ENCODE data around the gene GOLGA2.

GOLGA2 gene

DNA sequence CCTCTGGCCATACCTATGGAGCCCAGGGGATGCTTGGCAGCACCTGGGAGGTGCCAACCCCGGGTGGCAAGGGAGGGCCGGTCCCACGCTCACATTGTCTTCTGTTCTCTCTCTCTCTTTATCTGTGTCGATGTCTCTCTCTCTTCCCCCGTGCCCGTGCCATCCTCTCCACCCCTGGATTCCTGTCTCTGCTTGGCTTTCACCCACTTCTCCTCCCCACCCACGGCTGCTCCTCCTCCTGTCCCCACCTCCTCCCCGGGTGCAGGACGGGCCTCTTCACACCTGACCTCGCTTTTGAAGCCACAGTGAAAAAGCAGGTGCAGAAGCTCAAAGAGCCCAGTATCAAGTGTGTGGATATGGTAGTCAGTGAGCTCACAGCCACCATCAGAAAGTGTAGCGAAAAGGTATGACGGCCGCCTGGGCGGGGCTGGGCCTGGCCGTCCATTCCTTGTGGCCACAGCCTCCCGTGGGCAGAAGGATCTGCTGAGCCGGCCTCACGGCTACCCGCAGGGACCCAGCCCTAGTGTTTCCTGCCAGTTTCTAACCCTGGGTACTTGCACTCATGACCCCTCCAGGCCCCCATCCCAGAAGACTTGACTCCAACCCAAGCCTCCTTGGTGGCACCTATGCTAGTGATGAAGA is 49.9 kb downstream of the GOLGA2 start:
- no peaks in the 10 kb centered on the region for H3K9me3 Mint-ChIP-seq
- H3K4me1 Mint-ChIP-seq (ENCODE audit: low read depth) = peaks cover 24% of the 10 kb centered on the region
- H3K27me3 Mint-ChIP-seq = peaks cover 2% of the 10 kb centered on the region
- no peak overlapping the region for H3K27ac Mint-ChIP-seq
- intact Hi-C loops (cut with micrococcal nuclease) = no loop called here
- H3K36me3 Mint-ChIP-seq (ENCODE audit: low read depth) = peaks cover 52% of the 10 kb centered on the region
- no peak overlapping the region for H3K4me3 Mint-ChIP-seq

GRCh38 chr9:128224877-128225276 is 50.9 kb downstream of the GOLGA2 start:
- H3K4me1 Mint-ChIP-seq (ENCODE audit: low read depth) = peaks cover 24% of the 10 kb centered on the region
- H3K27ac Mint-ChIP-seq = no peak overlapping the region
- peaks cover 62% of the 10 kb centered on the region for H3K36me3 Mint-ChIP-seq (ENCODE audit: low read depth)
- no peaks in the 10 kb centered on the region for H3K9me3 Mint-ChIP-seq
- intact Hi-C loops (cut with micrococcal nuclease) = no loop called here
- no peak overlapping the region for H3K4me3 Mint-ChIP-seq
- H3K27me3 Mint-ChIP-seq = peaks cover 2% of the 10 kb centered on the region

GRCh38 chr9:128222880-128223670 is 52.7 kb downstream of the GOLGA2 start:
- intact Hi-C loops (cut with micrococcal nuclease) = no loop called here
- Mint-ChIP-seq H3K27ac (no peak overlapping the region), H3K4me3 (no peak overlapping the region), H3K9me3 (no peaks in the 10 kb centered on the region), H3K36me3 (ENCODE audit: low read depth) (peaks cover 79% of the 10 kb centered on the region), H3K4me1 (ENCODE audit: low read depth) (peaks cover 35% of the 10 kb centered on the region), H3K27me3 (peaks cover 2% of the 10 kb centered on the region)

DNA sequence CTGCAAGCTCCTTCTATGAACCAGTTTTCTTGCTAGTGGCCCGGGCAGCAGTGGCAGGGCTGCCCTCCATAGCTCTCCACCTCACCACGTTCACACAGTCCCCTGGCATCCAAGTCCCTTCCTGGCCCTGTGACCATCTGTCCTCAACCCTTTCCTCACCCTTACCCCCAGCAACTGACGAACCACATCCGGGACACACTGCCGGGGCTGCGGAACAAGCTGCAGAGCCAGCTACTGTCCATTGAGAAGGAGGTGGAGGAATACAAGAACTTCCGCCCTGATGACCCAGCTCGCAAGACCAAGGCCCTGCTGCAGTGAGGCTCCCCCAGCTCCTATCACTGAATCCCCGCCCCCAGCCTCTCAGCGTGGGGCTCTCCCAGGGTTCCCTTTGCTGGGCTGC is 53.8 kb downstream of the GOLGA2 start:
- H3K36me3 Mint-ChIP-seq (ENCODE audit: low read depth) = peaks cover 79% of the 10 kb centered on the region
- H3K9me3 Mint-ChIP-seq = no peaks in the 10 kb centered on the region
- peaks cover 45% of the 10 kb centered on the region for H3K4me1 Mint-ChIP-seq (ENCODE audit: low read depth)
- no peak overlapping the region for H3K4me3 Mint-ChIP-seq
- intact Hi-C loops (cut with micrococcal nuclease) = no loop called here
- no peak overlapping the region for H3K27ac Mint-ChIP-seq
- peaks cover 2% of the 10 kb centered on the region for H3K27me3 Mint-ChIP-seq

DNA sequence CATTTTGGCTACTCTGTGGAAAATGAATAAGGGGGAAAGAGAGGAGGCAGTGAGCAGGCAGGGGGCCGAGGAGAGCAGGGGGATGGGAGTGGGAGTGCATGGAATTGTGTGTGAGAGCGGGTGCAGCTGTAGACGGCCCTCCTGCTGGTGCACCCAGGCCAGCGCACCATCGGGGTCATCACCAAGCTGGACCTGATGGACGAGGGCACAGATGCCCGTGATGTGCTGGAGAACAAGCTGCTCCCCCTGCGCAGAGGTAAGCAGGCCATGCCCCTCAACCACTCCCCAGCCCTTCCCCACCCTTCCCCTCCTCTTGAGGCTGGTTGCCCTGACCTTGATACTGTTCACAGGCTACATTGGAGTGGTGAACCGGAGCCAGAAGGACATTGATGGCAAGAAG is 56.0 kb downstream of the GOLGA2 start:
- no peaks in the 10 kb centered on the region for H3K9me3 Mint-ChIP-seq
- intact Hi-C loops (cut with micrococcal nuclease) = loop anchor here (10.0 kb wide), 1 partner anchor 55 kb away; the partner anchor contains the start of genes GOLGA2 and SWI5
- H3K4me1 Mint-ChIP-seq (ENCODE audit: low read depth) = peaks cover 40% of the 10 kb centered on the region
- H3K36me3 Mint-ChIP-seq (ENCODE audit: low read depth) = peaks cover 66% of the 10 kb centered on the region
- no peak overlapping the region for H3K27ac Mint-ChIP-seq
- no peak overlapping the region for H3K4me3 Mint-ChIP-seq
- peaks cover 1% of the 10 kb centered on the region for H3K27me3 Mint-ChIP-seq

DNA sequence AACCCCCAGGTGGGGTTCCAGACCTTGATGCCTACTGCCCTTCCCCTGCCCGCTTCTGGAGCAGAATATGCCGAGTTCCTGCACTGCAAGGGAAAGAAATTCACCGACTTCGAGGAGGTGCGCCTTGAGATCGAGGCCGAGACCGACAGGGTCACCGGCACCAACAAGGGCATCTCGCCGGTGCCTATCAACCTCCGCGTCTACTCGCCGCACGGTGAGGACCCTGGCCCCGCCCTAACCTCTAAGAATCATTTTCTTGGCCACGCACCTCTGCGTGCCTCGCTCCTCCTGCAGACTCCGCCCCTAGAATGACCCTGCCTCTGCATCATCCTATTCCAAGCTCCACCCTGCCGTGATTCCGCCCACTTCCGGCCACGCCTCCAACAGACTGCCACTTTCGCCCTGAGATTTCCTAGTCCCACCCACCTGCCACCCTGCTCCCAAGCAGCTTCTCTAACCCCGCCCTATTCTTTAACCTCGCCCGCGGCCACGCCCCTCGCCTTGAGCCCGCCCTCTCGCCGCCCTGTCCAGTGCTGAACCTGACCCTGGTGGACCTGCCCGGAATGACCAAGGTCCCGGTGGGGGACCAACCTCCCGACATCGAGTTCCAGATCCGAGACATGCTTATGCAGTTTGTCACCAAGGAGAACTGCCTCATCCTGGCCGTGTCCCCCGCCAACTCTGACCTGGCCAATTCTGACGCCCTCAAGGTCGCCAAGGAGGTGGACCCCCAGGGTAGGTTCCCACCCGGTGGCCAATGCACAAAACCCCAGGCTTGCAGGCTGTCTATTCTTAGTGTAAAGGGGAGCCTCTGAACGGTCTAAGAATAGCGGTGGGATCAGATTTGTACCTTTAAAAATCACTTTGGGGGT is 57.1 kb downstream of the GOLGA2 start:
- peaks cover 6% of the 10 kb centered on the region for H3K27me3 Mint-ChIP-seq
- H3K4me1 Mint-ChIP-seq (ENCODE audit: low read depth) = peaks cover 44% of the 10 kb centered on the region
- peaks cover 55% of the 10 kb centered on the region for H3K36me3 Mint-ChIP-seq (ENCODE audit: low read depth)
- peak overlapping the region; percentile 74 for H3K4me3 Mint-ChIP-seq
- no peaks in the 10 kb centered on the region for H3K9me3 Mint-ChIP-seq
- intact Hi-C loops (cut with micrococcal nuclease) = loop anchor here (10.0 kb wide), 1 partner anchor 56 kb away; the partner anchor contains the start of genes GOLGA2 and SWI5
- H3K27ac Mint-ChIP-seq = peak overlapping the region; percentile 97

GRCh38 chr9:128218172-128218517 is 57.7 kb downstream of the GOLGA2 start:
- Mint-ChIP-seq H3K4me1 (ENCODE audit: low read depth) (peaks cover 47% of the 10 kb centered on the region), H3K36me3 (ENCODE audit: low read depth) (peaks cover 49% of the 10 kb centered on the region), H3K4me3 (peak overlapping the region; percentile 74), H3K27me3 (peaks cover 7% of the 10 kb centered on the region), H3K9me3 (no peaks in the 10 kb centered on the region), H3K27ac (peak overlapping the region; percentile 97)
- intact Hi-C loops (cut with micrococcal nuclease) = loop anchor here (10.0 kb wide), 1 partner anchor 57 kb away; the partner anchor contains the start of genes GOLGA2 and SWI5

DNA sequence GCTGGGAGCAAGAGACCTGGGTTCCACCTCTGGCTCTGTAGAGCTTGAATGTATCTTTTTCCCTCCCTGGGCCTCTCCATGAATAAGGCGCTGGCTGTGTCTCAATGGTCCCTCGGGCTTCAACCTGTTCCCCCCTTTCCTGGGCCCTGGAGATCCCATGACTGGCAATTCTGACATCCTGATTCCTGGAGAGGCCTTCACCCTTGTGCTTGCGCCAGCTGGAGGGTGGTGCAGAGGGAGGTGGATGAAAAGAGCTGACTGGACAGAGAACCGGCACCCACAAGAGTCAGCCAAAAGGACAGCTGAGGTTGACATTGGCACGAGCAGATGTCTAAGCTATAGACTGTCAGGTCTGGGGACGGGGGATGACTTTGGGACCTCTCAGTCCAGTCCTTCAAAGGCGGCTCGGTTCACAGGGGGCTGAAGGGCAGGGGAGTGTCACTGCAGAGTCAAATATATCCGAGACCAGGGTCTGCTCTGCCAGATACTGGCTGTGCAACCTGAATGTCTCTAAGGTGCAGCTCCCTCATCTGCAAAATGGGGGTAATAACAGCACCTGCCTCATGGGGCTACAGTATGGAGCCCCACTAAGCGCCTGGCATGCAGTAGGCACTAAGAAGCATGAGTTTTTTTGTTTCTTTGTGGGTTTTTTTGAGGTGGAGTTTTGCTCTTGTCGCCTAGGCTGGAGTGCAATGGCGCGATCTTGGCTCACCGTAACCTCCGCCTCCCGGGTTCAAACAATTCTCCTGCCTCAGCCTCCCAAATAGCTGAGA is 58.8 kb downstream of the GOLGA2 start:
- intact Hi-C loops (cut with micrococcal nuclease) = loop anchor here (10.0 kb wide), 1 partner anchor 58 kb away; the partner anchor contains the start of genes GOLGA2 and SWI5
- H3K27ac Mint-ChIP-seq = peak overlapping the region; percentile 97
- H3K36me3 Mint-ChIP-seq (ENCODE audit: low read depth) = peaks cover 37% of the 10 kb centered on the region

GRCh38 chr9:128215491-128216409 is 60.1 kb downstream of the GOLGA2 start:
- H3K4me3 Mint-ChIP-seq = no peak overlapping the region
- H3K27me3 Mint-ChIP-seq = peaks cover 26% of the 10 kb centered on the region
- intact Hi-C loops (cut with micrococcal nuclease) = loop anchor here (10.0 kb wide), 1 partner anchor 59 kb away; the partner anchor contains the start of genes GOLGA2 and SWI5
- H3K27ac Mint-ChIP-seq = peak overlapping the region; percentile 97
- H3K36me3 Mint-ChIP-seq (ENCODE audit: low read depth) = peaks cover 25% of the 10 kb centered on the region
- no peaks in the 10 kb centered on the region for H3K9me3 Mint-ChIP-seq
- peaks cover 41% of the 10 kb centered on the region for H3K4me1 Mint-ChIP-seq (ENCODE audit: low read depth)

More for the DNA sequence above, 58.8 kb downstream of the GOLGA2 start:
- peaks cover 14% of the 10 kb centered on the region for H3K27me3 Mint-ChIP-seq
- no peaks in the 10 kb centered on the region for H3K9me3 Mint-ChIP-seq
- peak overlapping the region; percentile 74 for H3K4me3 Mint-ChIP-seq
- H3K4me1 Mint-ChIP-seq (ENCODE audit: low read depth) = peaks cover 41% of the 10 kb centered on the region

DNA sequence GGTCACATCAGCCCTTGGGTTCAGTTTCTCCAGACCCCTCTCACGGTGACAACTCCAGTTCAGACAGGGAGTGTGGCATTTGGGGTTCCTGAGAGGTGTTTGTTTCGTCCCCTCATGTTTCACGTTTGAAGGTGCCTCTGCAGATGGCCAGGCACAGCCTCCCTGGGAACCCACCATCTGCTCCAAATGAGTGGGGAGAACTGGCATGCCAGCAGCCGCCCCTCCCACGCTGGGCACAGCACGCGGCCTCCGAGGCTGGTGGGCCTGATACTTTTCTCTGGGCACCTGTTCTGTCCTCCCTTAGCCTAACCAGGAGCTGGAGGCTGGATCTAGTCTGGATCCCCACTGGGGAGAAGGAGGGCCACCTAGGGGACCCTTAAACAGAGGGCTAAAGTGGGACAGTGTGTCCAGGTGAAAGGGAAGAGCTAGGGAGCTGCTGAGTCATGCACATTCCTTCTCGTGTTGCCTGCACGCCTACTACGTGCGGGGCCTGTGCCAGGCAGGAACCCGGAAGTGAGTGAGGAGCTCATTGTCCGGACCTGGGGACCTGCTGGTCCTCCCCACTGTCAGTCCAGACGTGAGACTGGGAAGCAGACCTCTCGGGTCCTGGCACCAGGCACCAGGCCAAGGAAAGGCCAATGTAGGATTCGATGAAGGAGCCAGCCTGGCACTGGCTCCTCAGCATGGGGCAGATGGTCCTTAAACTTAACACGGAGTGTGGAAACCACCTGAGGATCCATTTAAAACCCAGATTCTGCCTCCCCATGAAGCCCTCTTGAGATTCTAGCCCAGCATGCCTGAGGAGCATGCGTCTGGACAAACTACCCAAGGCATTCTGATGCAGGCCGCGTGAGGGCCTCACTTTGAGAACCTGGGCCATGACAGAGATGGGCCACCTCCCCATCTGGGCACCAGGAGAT is 61.0 kb downstream of the GOLGA2 start:
- Mint-ChIP-seq H3K4me3 (no peak overlapping the region), H3K4me1 (ENCODE audit: low read depth) (peaks cover 41% of the 10 kb centered on the region), H3K36me3 (ENCODE audit: low read depth) (peaks cover 16% of the 10 kb centered on the region), H3K27me3 (peaks cover 27% of the 10 kb centered on the region), H3K9me3 (no peaks in the 10 kb centered on the region), H3K27ac (peak overlapping the region; percentile 97)
- intact Hi-C loops (cut with micrococcal nuclease) = loop anchor here (10.0 kb wide), 1 partner anchor 60 kb away; the partner anchor contains the start of genes GOLGA2 and SWI5

DNA sequence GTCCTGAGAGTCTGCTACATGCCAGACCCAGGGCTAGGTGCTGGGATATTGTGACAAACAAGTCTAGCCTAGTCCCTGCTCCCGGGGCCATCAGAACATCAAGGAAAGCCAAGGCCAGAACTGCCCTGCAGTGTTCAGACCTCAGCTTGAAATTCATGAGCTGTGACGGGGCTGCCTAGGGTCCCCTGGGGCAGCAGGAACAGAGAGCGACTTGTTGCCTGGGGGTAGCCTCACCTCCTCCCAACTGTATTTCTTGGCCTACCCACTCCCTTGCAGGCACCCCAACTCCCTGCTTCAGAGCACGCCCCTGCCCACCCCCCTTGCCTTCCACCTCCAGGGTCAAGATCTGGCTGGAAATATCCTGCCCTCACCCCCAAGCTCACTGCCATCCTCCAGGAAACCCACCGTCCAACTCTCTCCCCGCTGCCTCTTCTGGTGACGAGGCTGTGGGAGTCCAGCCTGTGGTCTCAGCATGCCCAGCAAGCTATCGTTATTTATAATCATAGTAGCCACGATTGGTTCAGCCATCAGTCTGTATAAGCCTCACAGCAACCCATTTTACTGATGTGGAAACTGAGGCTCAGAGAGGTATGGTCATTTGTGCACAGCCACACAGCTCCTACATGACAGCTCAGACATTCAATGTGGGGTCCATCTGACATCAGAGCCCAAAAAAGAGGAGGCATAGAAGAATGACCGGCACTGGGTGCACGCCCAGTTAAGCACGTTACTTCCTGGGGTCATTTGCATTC is 61.9 kb downstream of the GOLGA2 start:
- H3K27me3 Mint-ChIP-seq = peaks cover 27% of the 10 kb centered on the region
- H3K4me3 Mint-ChIP-seq = no peak overlapping the region
- H3K36me3 Mint-ChIP-seq (ENCODE audit: low read depth) = peaks cover 7% of the 10 kb centered on the region
- intact Hi-C loops (cut with micrococcal nuclease) = loop anchor here (10.0 kb wide), 1 partner anchor 61 kb away; the partner anchor contains the start of genes GOLGA2 and SWI5
- peaks cover 39% of the 10 kb centered on the region for H3K4me1 Mint-ChIP-seq (ENCODE audit: low read depth)
- no peaks in the 10 kb centered on the region for H3K9me3 Mint-ChIP-seq
- peak overlapping the region; percentile 97 for H3K27ac Mint-ChIP-seq

Measured in dendritic cell treated with granulocyte-macrophage colony-stimulating factor and Interleukin-4, amounts not matched to agents 40 ng/mL and 50 ng/mL, for 4 days (primary cell).